K562 (cell line): Measurements from ENCODE around the gene POLR3K. TPM values are rescaled to one million over a fixed set of nuclear protein-coding genes. Genes with fewer than 3 reads are reported as not detected.
A peak's percentile ranks its signal among the peaks of the same experiment; 100 is the strongest.

Source experiments
- BCOR ChIP-seq: fragments of 450-650 bp; IDR thresholded peaks from 2 replicates; pipeline ENCODE4 v1.6.1; 2016
- BHLHE40 ChIP-seq: IDR thresholded peaks from 2 replicates; pipeline ENCODE4 v1.6.1; 2011; ENCODE audit warnings: low read length, improper control_type of control experiment
- BRCA1 ChIP-seq, 2 experiments: fragments of 450-650 bp in 1 of 2; sonication (generic) in 1 of 2; formaldehyde crosslinking in 1 of 2; IDR thresholded peaks; 2 replicates each; pipeline versions ENCODE4 v1.5.0 to v1.6.1; 2017 to 2020; ENCODE audit warnings: mild to moderate bottlenecking in 1 of 2, missing genetic modification reagents in 1 of 2
- EHMT2 ChIP-seq: fragments of 450-650 bp; IDR thresholded peaks from 2 replicates; pipeline ENCODE4 v1.6.1; 2018; ENCODE audit warnings: antibody characterized with exemption
- MCM3 ChIP-seq: fragments of 450-650 bp; IDR thresholded peaks from 2 replicates; pipeline ENCODE4 v1.6.1; 2016
- NCOR1 ChIP-seq: fragments of 450-650 bp; IDR thresholded peaks from 2 replicates; pipeline ENCODE4 v1.6.1; 2016; ENCODE audit warnings: mild to moderate bottlenecking, moderate library complexity
- NUFIP1 ChIP-seq: fragments of 450-650 bp; IDR thresholded peaks from 2 replicates; pipeline ENCODE4 v1.6.1; 2018; ENCODE audit not compliant: partially characterized antibody
- PYGO2 ChIP-seq: fragments of 450-650 bp; IDR thresholded peaks from 2 replicates; pipeline ENCODE4 v1.6.1; 2016; ENCODE audit warnings: mild to moderate bottlenecking, missing genetic modification characterization, moderate library complexity, missing compliant biosample characterization
- RAD51 ChIP-seq: fragments of 450-650 bp; IDR thresholded peaks from 2 replicates; pipeline ENCODE4 v1.7.1; 2016; ENCODE audit warnings: low read depth, mild to moderate bottlenecking, borderline replicate concordance
- RB1 ChIP-seq: fragments of 450-650 bp; IDR thresholded peaks from 2 replicates; pipeline ENCODE4 v1.6.1; 2017; ENCODE audit warnings: low read depth, mild to moderate bottlenecking
- RBM25 ChIP-seq: fragments of 200-400 bp; formaldehyde crosslinking; IDR thresholded peaks from 2 replicates; pipeline ENCODE4 v1.6.1; 2018; ENCODE audit warnings: low read length, low read depth, moderate library complexity; ENCODE audit not compliant: severe bottlenecking
- RNF2 ChIP-seq: sonication (generic); IDR thresholded peaks from 2 replicates; pipeline ENCODE4 v1.6.1; 2016
- SRF ChIP-seq, 2 experiments: fragments of 250-450, 450-650 bp in 1 of 2; sonication (Bioruptor Pico) in 1 of 2; sonication (generic) in 1 of 2; formaldehyde crosslinking; IDR thresholded peaks; 2 replicates each; pipeline versions ENCODE4 v1.5.0 to v1.5.1; 2020 to 2022; ENCODE audit warnings: mild to moderate bottlenecking in 1 of 2, missing genetic modification reagents in 1 of 2
- TAF15 ChIP-seq: fragments of 200-400 bp; formaldehyde crosslinking; IDR thresholded peaks from 2 replicates; pipeline ENCODE4 v1.6.1; 2017; ENCODE audit warnings: mild to moderate bottlenecking, low read depth, low read length, moderate library complexity
- ZZZ3 ChIP-seq: fragments of 450-650 bp; IDR thresholded peaks from 2 replicates; pipeline ENCODE4 v1.6.1; 2016; ENCODE audit warnings: antibody characterized with exemption, mild to moderate bottlenecking, moderate library complexity
- polyA plus RNA-seq, 8 experiments: library from polyadenylated mRNA; depleted of rRNA in 4 of 8; stranded (reverse) in 5 of 8; unstranded in 3 of 8; fragments of >200 nt; fragmentation: Nextera tagmentation in 2 of 8; fragmentation: Illumina TruSeq in 1 of 8; extraction: Ambion mirVana in 2 of 8; extraction: Trizol in 1 of 8; gene quantifications; 2 replicates each; pipeline versions ENCODE4 v1.2.1 to v1.2.3, GENCODE V29; 2011 to 2014; ENCODE audit warnings: inconsistent platforms in 1 of 8, missing spikeins in 1 of 8
- total RNA-seq, 7 experiments: library from RNA; depleted of rRNA in 6 of 7; stranded (reverse); fragments of >200 nt in 6 of 7; fragmentation: Illumina TruSeq in 2 of 7; extraction: Trizol in 2 of 7; gene quantifications; 2 replicates each; pipeline versions ENCODE4 v1.2.1 to v1.2.3, GENCODE V29; 2011 to 2021; ENCODE audit warnings: low replicate concordance in 1 of 7
- TF ChIP-seq, protein P1 (sequence below): fragments of 450-650 bp; formaldehyde crosslinking; IDR thresholded peaks from 2 replicates; pipeline ENCODE4 v1.4.0; 2022; ENCODE audit warnings: missing genetic modification characterization
- TF ChIP-seq, protein P2 (sequence below): fragments of 200-400 bp; formaldehyde crosslinking; IDR thresholded peaks from 2 replicates; pipeline ENCODE4 v1.6.1; 2017; ENCODE audit warnings: mild to moderate bottlenecking, low read depth, low read length, moderate library complexity
- TF ChIP-seq, protein P3 (sequence below): sonication (generic); formaldehyde crosslinking; IDR thresholded peaks from 2 replicates; pipeline ENCODE4 v1.5.0; 2020; ENCODE audit warnings: missing genetic modification reagents
- TF ChIP-seq, protein P4 (sequence below): fragments of 250-450 bp; sonication (Bioruptor Pico); IDR thresholded peaks from 2 replicates; pipeline ENCODE4 v1.8.0; 2022; ENCODE audit warnings: inconsistent platforms
- TF ChIP-seq, protein P5 (sequence below): fragments of 250-450 bp; sonication (Bioruptor Pico); IDR thresholded peaks from 2 replicates; pipeline ENCODE4 v1.4.0; 2020; ENCODE audit warnings: mild to moderate bottlenecking
- TF ChIP-seq, protein P6 (sequence below): sonication (generic); formaldehyde crosslinking; IDR thresholded peaks from 2 replicates; pipeline ENCODE4 v1.9.0; 2022; ENCODE audit warnings: mild to moderate bottlenecking, missing genetic modification reagents

Gene POLR3K
- total and polyA plus RNA-seq, 9 of the 15 experiments (the other 6 are each of a cell fraction or from before 2014, with no cell fraction given) = 42.1 to 315 (median 86.7) TPM

DNA sequence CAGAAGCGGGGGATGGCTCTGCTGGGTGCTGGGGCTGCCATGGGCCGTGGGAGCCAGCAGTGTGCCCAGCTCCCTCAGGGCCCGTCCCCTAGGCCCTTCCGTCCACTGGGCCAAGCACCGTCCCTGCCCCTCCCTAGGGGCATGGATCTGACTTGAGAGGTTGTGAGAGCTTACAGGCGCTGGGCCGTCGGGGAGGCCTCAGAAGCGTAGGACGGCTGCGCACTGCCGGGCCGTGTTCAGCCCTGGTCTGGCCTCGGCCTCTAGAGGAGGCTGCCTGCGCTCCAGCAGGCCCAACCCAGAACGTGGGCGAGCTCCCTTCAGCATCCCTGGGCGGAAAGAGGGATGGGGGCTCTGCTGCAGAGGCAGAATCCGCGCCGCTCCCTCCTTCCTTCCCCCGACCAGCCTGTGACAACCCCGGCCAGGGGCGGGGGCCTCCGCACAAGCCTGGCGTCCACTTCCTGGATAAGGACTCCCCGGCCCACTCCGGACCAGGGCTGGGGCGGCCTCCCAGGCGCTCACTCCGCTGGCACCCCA, 23.9 kb upstream of the POLR3K start (continued):
- TF ChIP-seq, protein P1, sequence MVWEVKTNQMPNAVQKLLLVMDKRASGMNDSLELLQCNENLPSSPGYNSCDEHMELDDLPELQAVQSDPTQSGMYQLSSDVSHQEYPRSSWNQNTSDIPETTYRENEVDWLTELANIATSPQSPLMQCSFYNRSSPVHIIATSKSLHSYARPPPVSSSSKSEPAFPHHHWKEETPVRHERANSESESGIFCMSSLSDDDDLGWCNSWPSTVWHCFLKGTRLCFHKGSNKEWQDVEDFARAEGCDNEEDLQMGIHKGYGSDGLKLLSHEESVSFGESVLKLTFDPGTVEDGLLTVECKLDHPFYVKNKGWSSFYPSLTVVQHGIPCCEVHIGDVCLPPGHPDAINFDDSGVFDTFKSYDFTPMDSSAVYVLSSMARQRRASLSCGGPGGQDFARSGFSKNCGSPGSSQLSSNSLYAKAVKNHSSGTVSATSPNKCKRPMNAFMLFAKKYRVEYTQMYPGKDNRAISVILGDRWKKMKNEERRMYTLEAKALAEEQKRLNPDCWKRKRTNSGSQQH (CRISPR knock-in tag) = no peak
- TF ChIP-seq, protein P2, sequence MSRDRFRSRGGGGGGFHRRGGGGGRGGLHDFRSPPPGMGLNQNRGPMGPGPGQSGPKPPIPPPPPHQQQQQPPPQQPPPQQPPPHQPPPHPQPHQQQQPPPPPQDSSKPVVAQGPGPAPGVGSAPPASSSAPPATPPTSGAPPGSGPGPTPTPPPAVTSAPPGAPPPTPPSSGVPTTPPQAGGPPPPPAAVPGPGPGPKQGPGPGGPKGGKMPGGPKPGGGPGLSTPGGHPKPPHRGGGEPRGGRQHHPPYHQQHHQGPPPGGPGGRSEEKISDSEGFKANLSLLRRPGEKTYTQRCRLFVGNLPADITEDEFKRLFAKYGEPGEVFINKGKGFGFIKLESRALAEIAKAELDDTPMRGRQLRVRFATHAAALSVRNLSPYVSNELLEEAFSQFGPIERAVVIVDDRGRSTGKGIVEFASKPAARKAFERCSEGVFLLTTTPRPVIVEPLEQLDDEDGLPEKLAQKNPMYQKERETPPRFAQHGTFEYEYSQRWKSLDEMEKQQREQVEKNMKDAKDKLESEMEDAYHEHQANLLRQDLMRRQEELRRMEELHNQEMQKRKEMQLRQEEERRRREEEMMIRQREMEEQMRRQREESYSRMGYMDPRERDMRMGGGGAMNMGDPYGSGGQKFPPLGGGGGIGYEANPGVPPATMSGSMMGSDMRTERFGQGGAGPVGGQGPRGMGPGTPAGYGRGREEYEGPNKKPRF = no peak
- TF ChIP-seq SRF (CRISPR knock-in tag; IDR thresholded peaks at IDR 0.05) (no peak), BRCA1 (IDR thresholded peaks at IDR 0.05) (no peak), BRCA1 (CRISPR knock-in tag; IDR thresholded peaks at IDR 0.05) (no peak), ZZZ3 (no peak), RB1 (peak; percentile 34), PYGO2 (tag) (no peak), RBM25 (no peak), BCOR (0 out of 2 replicates have a peak, but pooled peaks have one; percentile 18), TAF15 (no peak), NCOR1 (no peak), MCM3 (no peak), RAD51 (no peak), RNF2 (no peak), NUFIP1 (no peak), BHLHE40 (peak; percentile 53), EHMT2 (no peak)
- TF ChIP-seq, protein P3, sequence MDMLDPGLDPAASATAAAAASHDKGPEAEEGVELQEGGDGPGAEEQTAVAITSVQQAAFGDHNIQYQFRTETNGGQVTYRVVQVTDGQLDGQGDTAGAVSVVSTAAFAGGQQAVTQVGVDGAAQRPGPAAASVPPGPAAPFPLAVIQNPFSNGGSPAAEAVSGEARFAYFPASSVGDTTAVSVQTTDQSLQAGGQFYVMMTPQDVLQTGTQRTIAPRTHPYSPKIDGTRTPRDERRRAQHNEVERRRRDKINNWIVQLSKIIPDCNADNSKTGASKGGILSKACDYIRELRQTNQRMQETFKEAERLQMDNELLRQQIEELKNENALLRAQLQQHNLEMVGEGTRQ (CRISPR knock-in tag) = no peak
- TF ChIP-seq, protein P4, sequence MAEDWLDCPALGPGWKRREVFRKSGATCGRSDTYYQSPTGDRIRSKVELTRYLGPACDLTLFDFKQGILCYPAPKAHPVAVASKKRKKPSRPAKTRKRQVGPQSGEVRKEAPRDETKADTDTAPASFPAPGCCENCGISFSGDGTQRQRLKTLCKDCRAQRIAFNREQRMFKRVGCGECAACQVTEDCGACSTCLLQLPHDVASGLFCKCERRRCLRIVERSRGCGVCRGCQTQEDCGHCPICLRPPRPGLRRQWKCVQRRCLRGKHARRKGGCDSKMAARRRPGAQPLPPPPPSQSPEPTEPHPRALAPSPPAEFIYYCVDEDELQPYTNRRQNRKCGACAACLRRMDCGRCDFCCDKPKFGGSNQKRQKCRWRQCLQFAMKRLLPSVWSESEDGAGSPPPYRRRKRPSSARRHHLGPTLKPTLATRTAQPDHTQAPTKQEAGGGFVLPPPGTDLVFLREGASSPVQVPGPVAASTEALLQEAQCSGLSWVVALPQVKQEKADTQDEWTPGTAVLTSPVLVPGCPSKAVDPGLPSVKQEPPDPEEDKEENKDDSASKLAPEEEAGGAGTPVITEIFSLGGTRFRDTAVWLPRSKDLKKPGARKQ (CRISPR knock-in tag) = no peak
- TF ChIP-seq, protein P5, sequence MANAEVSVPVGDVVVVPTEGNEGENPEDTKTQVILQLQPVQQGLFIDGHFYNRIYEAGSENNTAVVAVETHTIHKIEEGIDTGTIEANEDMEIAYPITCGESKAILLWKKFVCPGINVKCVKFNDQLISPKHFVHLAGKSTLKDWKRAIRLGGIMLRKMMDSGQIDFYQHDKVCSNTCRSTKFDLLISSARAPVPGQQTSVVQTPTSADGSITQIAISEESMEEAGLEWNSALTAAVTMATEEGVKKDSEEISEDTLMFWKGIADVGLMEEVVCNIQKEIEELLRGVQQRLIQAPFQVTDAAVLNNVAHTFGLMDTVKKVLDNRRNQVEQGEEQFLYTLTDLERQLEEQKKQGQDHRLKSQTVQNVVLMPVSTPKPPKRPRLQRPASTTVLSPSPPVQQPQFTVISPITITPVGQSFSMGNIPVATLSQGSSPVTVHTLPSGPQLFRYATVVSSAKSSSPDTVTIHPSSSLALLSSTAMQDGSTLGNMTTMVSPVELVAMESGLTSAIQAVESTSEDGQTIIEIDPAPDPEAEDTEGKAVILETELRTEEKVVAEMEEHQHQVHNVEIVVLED (CRISPR knock-in tag) = no peak
- TF ChIP-seq, protein P6, sequence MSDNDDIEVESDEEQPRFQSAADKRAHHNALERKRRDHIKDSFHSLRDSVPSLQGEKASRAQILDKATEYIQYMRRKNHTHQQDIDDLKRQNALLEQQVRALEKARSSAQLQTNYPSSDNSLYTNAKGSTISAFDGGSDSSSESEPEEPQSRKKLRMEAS = no peak
